ENCODE measurements around the gene METTL16.

Gene METTL16

DNA sequence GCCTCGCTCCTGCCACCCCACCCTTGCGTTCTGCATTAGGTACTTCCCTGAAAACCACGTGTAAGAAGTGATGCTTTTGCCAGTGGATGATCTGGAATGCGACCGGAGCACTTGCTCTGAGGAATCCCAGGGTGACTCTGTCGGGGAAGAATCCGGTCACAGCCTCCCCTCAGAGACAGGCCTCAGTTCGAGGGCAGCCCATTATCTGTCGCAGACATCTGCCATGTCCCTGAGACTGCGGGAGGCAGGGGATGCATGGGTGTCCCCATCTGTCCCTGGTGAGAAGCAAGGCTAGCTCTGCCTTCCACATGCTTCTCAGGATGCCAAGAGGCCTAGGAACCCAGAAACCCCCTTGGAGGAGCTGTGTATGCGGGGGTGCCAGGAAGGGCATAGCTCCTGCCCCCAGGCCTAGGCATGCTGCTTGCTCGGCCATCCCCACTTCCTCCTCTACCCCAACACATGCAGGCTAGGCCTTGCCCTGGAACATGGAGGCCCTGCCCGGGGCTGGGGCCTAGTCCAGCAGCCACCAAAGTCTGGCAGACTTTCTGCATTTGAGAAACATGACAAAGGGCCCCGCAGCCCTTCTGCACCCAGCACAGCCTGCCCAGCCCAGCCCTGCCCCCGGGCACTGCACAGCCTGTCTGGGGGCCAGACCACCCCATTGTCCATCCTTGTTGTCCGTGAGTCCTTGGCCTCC lies 131.3 kb downstream of the METTL16 start:
- no peak for DNase-seq (ENCODE audit: low read depth)

GRCh38 chr17:2379489-2380225 lies 132.0 kb downstream of the METTL16 start:
- no peak for DNase-seq (ENCODE audit: low read depth)

- no peak for DNase-seq (ENCODE audit: low read depth)
These were observed 132.8 kb downstream of the METTL16 start for GRCh38 chr17:2378905-2379304.

DNA sequence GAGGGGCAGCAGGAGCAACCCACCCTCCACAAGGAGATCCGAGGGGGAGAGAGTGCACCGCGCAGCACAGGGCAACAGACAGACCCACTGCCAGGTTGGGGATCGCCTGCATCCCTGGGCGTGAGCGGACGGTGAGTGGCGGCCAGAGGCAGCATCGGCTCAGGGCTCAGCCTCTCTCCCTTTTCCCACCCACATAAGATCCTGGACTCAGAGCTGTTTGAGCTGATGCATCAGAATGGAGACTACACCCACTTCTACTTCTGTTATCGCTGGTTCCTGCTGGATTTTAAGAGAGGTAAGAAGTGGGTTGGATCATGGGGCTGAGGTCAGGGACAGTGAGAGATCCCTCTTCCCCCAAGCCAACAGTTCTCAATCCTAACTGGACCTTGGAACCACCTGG lies 134.0 kb downstream of the METTL16 start:
- no peak for DNase-seq (ENCODE audit: low read depth)

DNA sequence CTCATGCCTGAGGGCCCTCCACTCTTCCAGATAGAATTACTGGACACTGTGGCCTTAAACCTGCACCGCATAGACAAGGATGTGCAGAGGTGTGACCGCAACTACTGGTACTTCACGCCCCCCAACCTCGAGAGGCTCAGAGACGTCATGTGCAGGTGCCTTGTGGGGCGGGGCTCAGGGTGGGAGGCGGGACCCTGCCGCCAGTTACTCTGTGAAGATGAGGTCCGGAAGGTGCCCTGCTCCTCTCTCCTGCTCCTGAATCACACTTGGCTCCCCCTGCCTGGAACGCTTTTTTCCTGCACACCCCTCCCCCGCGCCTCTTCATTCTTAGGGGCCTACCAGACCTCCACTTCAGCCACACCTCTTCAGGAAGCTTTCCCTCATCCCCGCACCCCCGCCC lies 135.6 kb downstream of the METTL16 start:
- no peak for DNase-seq (ENCODE audit: low read depth)

- no peak for DNase-seq (ENCODE audit: low read depth)
These were observed 136.3 kb downstream of the METTL16 start for GRCh38 chr17:2375406-2375805.

DNA sequence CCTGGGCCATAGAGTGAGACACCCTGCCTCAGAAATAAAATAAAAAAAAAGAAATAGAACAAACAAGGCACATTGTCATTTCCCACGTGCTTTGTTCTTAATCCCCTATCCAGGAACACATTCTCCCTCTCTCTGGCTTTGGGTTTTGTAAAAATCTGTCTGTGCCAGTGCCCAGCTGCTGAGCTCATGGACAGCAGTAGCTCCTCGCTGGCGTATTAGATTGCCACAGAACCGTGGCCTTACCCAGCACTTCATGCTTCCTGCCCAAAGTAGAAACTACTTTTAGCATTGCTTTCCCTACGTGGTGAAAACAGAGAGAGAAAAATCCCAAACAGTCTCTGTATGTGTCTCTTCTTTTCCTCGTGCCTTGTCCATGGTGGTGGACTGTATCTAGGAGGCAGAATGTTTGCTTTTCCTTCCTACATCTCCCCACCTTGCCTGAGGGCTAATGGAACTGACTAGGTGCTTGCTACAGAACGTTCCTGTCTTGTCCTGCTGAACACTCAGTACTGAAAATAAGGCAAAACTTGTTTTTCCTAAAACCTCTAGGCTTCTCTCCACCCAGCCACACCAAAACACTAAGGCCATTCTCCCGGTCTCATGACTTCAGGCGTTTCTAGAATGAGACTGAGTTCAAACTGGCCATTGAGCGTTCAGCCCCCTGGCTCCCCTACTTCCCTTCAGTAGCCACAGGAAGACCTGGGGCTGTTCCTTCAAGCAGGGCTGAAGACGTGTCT lies 137.0 kb downstream of the METTL16 start:
- DNase-seq (ENCODE audit: low read depth): no peak

DNA sequence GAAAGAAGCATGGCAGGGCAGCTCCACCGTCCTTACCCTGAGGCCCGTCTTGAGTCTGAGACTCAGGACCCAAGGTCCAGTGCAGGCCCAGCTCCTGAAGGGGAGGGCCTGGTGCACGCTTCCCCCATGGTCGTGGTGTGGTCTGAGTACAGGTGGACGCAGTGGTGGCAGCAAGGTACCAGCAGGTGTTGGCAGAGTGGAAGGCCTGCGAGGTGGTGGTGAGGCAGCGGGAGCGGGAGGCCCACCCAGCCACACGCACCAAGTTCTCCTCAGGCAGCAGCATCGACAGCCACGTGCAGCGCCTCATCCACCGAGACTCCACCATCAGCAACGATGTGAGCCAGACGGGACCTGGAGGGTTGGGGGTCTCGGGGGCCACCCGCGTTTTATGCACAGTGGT lies 138.5 kb downstream of the METTL16 start:
- no peak for DNase-seq (ENCODE audit: low read depth)

DNA sequence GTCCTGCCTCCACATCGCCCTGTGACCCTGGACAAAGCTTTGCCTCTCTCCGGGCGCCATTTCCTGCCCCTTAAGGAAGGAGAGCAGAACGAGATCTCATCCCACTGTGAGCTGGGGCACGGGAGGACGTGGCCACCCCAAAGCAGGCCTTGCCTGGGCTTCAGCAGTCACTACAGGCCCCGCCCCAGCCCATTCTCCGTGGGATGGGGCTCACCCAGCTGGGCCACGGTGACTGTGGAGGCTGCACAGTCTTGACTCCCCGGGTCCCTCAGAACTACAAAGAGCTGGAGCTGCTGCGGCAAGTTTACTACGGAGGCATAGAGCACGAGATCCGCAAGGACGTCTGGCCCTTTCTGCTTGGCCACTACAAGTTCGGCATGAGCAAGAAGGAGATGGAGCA lies 139.0 kb downstream of the METTL16 start:
- DNase-seq (ENCODE audit: low read depth): no peak

GRCh38 chr17:2372180-2372579 lies 139.5 kb downstream of the METTL16 start:
- DNase-seq (ENCODE audit: low read depth): no peak

DNA sequence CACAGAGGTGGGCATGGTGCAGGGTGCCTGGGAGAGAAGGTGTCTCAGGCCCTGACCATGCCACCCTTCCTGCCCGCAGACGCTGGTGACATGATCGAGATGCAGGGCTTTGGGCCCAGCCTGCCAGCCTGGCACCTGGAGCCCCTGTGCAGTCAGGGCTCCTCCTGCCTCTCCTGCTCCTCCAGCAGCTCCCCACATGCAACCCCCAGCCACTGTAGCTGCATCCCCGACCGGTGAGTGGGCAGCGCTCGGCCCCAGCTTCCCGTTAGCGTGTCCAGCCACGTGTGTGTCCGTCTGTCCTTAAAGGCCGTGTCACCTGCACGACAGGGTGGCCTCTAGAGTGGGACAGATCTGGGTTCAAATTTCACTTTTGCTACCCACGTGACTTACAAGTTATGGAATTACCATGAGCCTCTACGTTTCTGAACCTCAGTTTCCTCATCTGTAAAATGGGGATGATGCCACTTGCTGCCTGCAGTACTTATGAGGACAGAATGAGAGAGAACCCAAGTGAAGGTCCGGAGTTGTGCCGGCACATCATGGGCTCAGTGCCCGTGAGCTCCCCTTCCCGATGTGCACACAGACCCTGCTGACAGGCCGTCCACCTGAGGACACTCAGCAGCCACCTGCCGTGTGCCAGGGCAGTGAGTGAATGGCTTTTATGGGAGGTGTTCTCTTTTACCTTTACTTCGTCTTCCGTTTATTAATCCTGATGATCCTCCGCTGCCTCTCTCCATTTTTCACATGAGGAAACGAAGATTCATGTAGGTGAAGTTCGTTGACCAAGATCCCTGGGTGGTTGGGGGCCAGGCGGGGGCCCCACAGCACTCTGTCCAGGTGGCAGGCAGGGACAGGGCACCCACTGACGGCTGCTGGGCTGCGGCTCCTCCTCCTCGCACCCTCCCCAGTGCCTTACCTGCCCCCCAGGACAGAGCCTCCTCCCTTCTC lies 140.2 kb downstream of the METTL16 start:
- DNase-seq (ENCODE audit: low read depth): no peak

- DNase-seq (ENCODE audit: low read depth): no peak
These were observed 141.5 kb downstream of the METTL16 start for GRCh38 chr17:2370211-2370589.

GRCh38 chr17:2369551-2370210 lies 142.0 kb downstream of the METTL16 start:
- DNase-seq (ENCODE audit: low read depth): peak; percentile 18

DNA sequence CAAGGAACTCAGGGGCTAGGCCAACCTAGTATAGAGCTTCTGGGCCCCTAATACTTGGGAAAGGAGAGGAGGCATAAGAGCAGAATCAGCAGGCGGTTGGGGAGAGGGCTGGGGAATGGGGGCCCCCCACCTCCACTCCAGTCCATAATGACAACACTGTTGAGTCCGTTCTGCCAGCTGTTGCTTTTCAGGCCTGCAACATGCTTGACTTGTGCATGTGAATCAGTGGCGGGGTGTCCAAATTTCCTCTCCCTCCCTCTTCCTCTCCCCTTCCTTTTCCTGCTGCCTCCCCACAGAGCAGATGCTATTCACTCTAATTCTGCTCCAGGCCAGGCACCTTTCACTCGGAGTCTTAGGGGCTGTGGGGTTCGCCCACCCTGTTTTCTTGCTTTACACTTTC lies 142.6 kb downstream of the METTL16 start:
- no peak for DNase-seq (ENCODE audit: low read depth)

- DNase-seq (ENCODE audit: low read depth): no peak
These were observed 143.3 kb downstream of the METTL16 start for GRCh38 chr17:2368359-2368758.

- peak; percentile 23 for DNase-seq (ENCODE audit: low read depth)
These were observed 144.8 kb downstream of the METTL16 start for GRCh38 chr17:2366747-2367494.

All from iris pigment epithelial cell (primary cell).